WTC11 (cell line): ENCODE data around the gene PANX2.

Experiments used
- ATF2 ChIP-seq: sonication (generic); formaldehyde crosslinking; IDR thresholded peaks from 2 replicates; pipeline ENCODE4 v1.8.1; 2022; ENCODE audit warnings: low read depth, missing genetic modification reagents, borderline replicate concordance
- CTCF ChIP-seq: fragments of 200-600 bp; IDR thresholded peaks from 2 replicates; pipeline ENCODE4 v1.8.0; 2022; ENCODE audit warnings: antibody characterized with exemption
- MXD4 ChIP-seq: fragments of 250-450 bp; sonication (Bioruptor Pico); IDR thresholded peaks from 2 replicates; pipeline ENCODE4 v1.8.0; 2021; ENCODE audit warnings: mild to moderate bottlenecking, moderate library complexity, borderline replicate concordance
- NR2C2 ChIP-seq: sonication (generic); formaldehyde crosslinking; IDR thresholded peaks from 2 replicates; pipeline ENCODE4 v1.8.0; 2022; ENCODE audit warnings: mild to moderate bottlenecking, missing genetic modification reagents
- ZSCAN18 ChIP-seq: fragments of 250-450 bp; sonication (Bioruptor Pico); IDR thresholded peaks from 2 replicates; pipeline ENCODE4 v2.1.2; 2022; ENCODE audit warnings: mild to moderate bottlenecking, moderate library complexity

GRCh38 chr22:50188356-50188755 lies 17.8 kb downstream of the PANX2 start:
- TF ChIP-seq CTCF: no peak
- no peak for TF ChIP-seq NR2C2 (CRISPR knock-in tag)
- TF ChIP-seq MXD4 (CRISPR knock-in tag): no peak
- TF ChIP-seq ATF2 (CRISPR knock-in tag): no peak
- TF ChIP-seq ZSCAN18 (CRISPR knock-in tag): no peak
